ENCODE results near the gene SNX32.

The SNX32 gene

DNA sequence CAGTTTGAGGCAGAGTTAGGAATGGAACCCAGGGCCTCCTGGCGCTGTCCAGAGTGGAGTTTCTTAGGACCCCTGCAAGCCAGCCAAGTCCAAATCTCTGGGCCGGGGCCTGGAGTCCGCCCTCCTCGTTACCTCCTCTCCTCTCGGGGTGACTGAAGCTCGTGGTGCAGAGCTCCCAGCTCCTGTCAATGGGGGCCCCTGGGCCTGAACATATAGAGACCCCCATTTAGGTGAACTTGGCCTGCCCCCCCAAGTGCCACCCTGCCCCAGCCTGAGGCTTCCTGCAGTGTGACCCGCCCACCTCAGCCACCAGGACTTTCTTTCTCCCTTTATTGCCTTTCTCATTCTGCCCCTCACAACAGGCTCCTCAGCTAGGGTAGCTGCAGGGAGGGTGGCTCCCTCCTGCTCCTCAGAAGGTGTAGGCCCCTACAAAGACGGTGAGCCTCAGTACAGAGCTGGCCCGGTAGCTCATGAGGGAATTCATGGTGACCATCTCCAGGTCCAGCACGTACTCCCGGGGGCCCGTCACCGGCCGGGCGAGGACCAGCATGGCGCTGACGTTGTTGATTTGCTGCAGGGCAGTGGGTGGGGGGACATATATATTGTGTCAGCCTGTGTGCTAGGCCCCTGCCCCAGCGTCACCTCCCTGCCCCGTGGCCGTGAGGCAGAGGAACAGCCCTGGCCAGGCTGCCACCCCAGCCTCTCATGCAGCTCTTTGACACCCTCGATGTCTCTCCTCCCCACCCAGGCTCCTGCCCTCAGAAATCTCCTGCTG is 32.9 kb downstream of the SNX32 start:
- no peak for TF ChIP-seq EZH2phosphoT487 (IDR thresholded peaks at IDR 0.05; ENCODE audit: low read depth)
- TF ChIP-seq CTCF (IDR thresholded peaks at IDR 0.05; ENCODE audit: low read depth, low read length) = no peak
- Histone ChIP-seq H3K9ac (ENCODE audit: low read length) (no peak overlapping the region), H2AFZ (ENCODE audit: low read depth, low read length) (no peak overlapping the region), H3K27me3 (ENCODE audit: low read depth, low read length) (no peaks in the 10 kb centered on the region), H3K4me1 (ENCODE audit: low read length) (peaks cover 3% of the 10 kb centered on the region), H3K9me3 (ENCODE audit: insufficient read depth, low read length) (no peaks in the 10 kb centered on the region), H3K4me2 (ENCODE audit: low read length) (no peak overlapping the region), H4K20me1 (ENCODE audit: insufficient read depth, low read length) (no peaks in the 10 kb centered on the region; the same call in 1 of the 2 replicates), H3K4me3 (ENCODE audit: low read length) (no peak overlapping the region), H3K79me2 (ENCODE audit: low read length) (peaks cover 9% of the 10 kb centered on the region), H3K36me3 (replicated peaks; ENCODE audit: low read depth, low read length) (peaks cover 62% of the 10 kb centered on the region), H3K27ac (ENCODE audit: low read length) (no peak overlapping the region)

DNA sequence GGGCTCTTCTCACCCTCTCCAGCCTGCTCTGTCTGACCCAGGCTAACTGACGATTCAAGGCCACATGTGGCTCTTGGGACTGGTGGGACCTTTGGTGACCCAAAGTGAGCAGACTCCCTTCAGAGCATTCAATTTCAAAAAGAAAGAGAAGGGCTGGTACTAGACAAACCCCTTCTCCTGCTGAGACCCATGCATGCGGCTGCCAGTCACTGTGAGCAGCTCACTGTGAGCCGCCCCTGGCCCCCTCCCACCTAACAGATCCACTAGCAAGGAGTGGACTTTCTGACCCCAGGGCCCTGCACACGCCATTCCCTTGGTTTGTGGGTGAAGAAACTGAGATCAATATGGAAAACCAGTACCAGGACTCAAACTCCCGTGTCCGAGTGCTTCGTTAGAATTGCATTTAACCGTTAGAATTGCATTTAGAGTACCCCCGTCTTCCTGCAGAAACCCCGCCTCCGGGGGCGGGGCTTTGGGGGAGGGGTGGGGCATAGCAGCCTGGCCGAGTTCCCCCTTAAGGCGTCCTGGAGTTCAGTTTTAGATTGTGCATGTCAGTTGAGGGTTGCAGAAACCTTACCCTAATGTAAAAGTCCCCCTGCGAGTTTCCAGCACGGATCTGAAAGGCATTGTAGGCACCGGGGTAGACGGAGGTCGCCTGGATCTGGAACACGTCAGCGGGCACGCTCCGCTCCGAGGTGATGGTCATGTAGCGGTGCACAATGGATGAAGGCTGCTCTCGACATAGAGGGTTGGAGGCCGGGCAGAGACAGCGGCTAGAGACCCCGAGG is 33.7 kb downstream of the SNX32 start:
- H3K4me1 ChIP-seq (ENCODE audit: low read length) = no peaks in the 10 kb centered on the region
- H2AFZ ChIP-seq (ENCODE audit: low read depth, low read length) = no peak overlapping the region
- peaks cover under 1% of the 10 kb centered on the region; the same call in 1 of the 2 replicates for H3K79me2 ChIP-seq (ENCODE audit: low read length)
- H3K27me3 ChIP-seq (ENCODE audit: low read depth, low read length) = no peaks in the 10 kb centered on the region
- H4K20me1 ChIP-seq (ENCODE audit: insufficient read depth, low read length) = no peaks in the 10 kb centered on the region; the same call in 1 of the 2 replicates
- no peak for TF ChIP-seq EZH2phosphoT487 (IDR thresholded peaks at IDR 0.05; ENCODE audit: low read depth)
- no peak for TF ChIP-seq CTCF (IDR thresholded peaks at IDR 0.05; ENCODE audit: low read depth, low read length)
- no peak overlapping the region for H3K27ac ChIP-seq (ENCODE audit: low read length)
- H3K9me3 ChIP-seq (ENCODE audit: insufficient read depth, low read length) = no peaks in the 10 kb centered on the region
- H3K4me3 ChIP-seq (ENCODE audit: low read length) = no peak overlapping the region
- no peak overlapping the region for H3K9ac ChIP-seq (ENCODE audit: low read length)
- peaks cover 55% of the 10 kb centered on the region for H3K36me3 ChIP-seq (replicated peaks; ENCODE audit: low read depth, low read length)
- H3K4me2 ChIP-seq (ENCODE audit: low read length) = no peak overlapping the region

- Histone ChIP-seq H3K27ac (ENCODE audit: low read length) (no peak overlapping the region), H3K27me3 (ENCODE audit: low read depth, low read length) (no peaks in the 10 kb centered on the region), H3K4me2 (ENCODE audit: low read length) (no peak overlapping the region), H3K9me3 (ENCODE audit: insufficient read depth, low read length) (no peaks in the 10 kb centered on the region), H3K9ac (ENCODE audit: low read length) (no peak overlapping the region), H2AFZ (ENCODE audit: low read depth, low read length) (no peak overlapping the region), H3K36me3 (replicated peaks; ENCODE audit: low read depth, low read length) (peaks cover 48% of the 10 kb centered on the region), H4K20me1 (ENCODE audit: insufficient read depth, low read length) (no peaks in the 10 kb centered on the region; the same call in 1 of the 2 replicates), H3K79me2 (ENCODE audit: low read length) (no peaks in the 10 kb centered on the region), H3K4me1 (ENCODE audit: low read length) (peaks cover 3% of the 10 kb centered on the region), H3K4me3 (ENCODE audit: low read length) (no peak overlapping the region)
- TF ChIP-seq EZH2phosphoT487 (IDR thresholded peaks at IDR 0.05; ENCODE audit: low read depth) (no peak), CTCF (IDR thresholded peaks at IDR 0.05; ENCODE audit: low read depth, low read length) (no peak)
These were observed 34.4 kb downstream of the SNX32 start for GRCh38 chr11:65868076-65868667.

GRCh38 chr11:65868907-65869306 is 35.1 kb downstream of the SNX32 start:
- Histone ChIP-seq H3K9ac (ENCODE audit: low read length) (no peak overlapping the region), H3K79me2 (ENCODE audit: low read length) (no peaks in the 10 kb centered on the region), H3K9me3 (ENCODE audit: insufficient read depth, low read length) (no peaks in the 10 kb centered on the region), H3K27ac (ENCODE audit: low read length) (no peak overlapping the region), H2AFZ (ENCODE audit: low read depth, low read length) (no peak overlapping the region), H3K4me2 (ENCODE audit: low read length) (no peak overlapping the region), H3K36me3 (replicated peaks; ENCODE audit: low read depth, low read length) (peaks cover 40% of the 10 kb centered on the region), H3K4me3 (ENCODE audit: low read length) (no peak overlapping the region), H3K4me1 (ENCODE audit: low read length) (peaks cover 3% of the 10 kb centered on the region), H3K27me3 (ENCODE audit: low read depth, low read length) (no peaks in the 10 kb centered on the region), H4K20me1 (ENCODE audit: insufficient read depth, low read length) (no peaks in the 10 kb centered on the region; the same call in 1 of the 2 replicates)
- no peak for TF ChIP-seq EZH2phosphoT487 (IDR thresholded peaks at IDR 0.05; ENCODE audit: low read depth)
- TF ChIP-seq CTCF (IDR thresholded peaks at IDR 0.05; ENCODE audit: low read depth, low read length) = no peak

Data from OCI-LY3 (cell line).